ENCODE measurements around the gene FAM241A.

GRCh38 chr4:112222219-112222955 lies 77.1 kb downstream of the FAM241A start:
- TF ChIP-seq CTCF (IDR thresholded peaks at IDR 0.05) (no peak), POLR2A (IDR thresholded peaks at IDR 0.05) (no peak), EP300 (IDR thresholded peaks at IDR 0.05) (no peak)

Data from gastroesophageal sphincter (tissue), 3 donors.